GM18507 (cell line): ENCODE results near the gene AMMECR1L.
"Not testable (repeated sequence)": the region's sequence is repeated elsewhere in the genome, so short reads cannot be mapped to it uniquely, and the experiment has no call there.

ENCODE experiments used
- DNase-seq: peaks from one replicate; pipeline ENCODE4 v3.0.0; 2011; ENCODE audit warnings: low read depth; ENCODE audit not compliant: insufficient read length; ENCODE audit errors: extremely low spot score
- FAIRE-seq: peaks from 2 replicates; lab custom pipeline; 2011; peaks lifted over from hg19 to GRCh38; lab: Jason Lieb, UNC

AMMECR1L gene

GRCh38 chr2:127888772-127889171, 3.0 kb upstream of the AMMECR1L start:
- no peak for FAIRE-seq
- no peak for DNase-seq

- FAIRE-seq (no peak), DNase-seq (no peak)
Measured at GRCh38 chr2:127887776-127888130, 2.0 kb upstream of the AMMECR1L start.

GRCh38 chr2:127887082-127887775, 1.5 kb upstream of the AMMECR1L start:
- no peak for FAIRE-seq

GRCh38 chr2:127886593-127886935, 808 bp upstream of the AMMECR1L start:
- DNase-seq, FAIRE-seq: not testable (repeated sequence)

More at GRCh38 chr2:127887082-127887775, 1.5 kb upstream of the AMMECR1L start:
- no peak for DNase-seq

GRCh38 chr2:127884861-127885740, 655 bp downstream of the AMMECR1L start:
- not testable (repeated sequence) for FAIRE-seq

GRCh38 chr2:127884436-127884835, 1.3 kb downstream of the AMMECR1L start:
- FAIRE-seq (no peak), DNase-seq (no peak)

More at GRCh38 chr2:127884861-127885740, 655 bp downstream of the AMMECR1L start:
- DNase-seq: not testable (repeated sequence)

- DNase-seq: no peak
- no peak for FAIRE-seq
Measured at GRCh38 chr2:127879899-127880298, 5.9 kb downstream of the AMMECR1L start.

- FAIRE-seq (no peak), DNase-seq (no peak)
Measured at GRCh38 chr2:127877626-127878025, 8.1 kb downstream of the AMMECR1L start.

GRCh38 chr2:127877136-127877535, 8.6 kb downstream of the AMMECR1L start:
- FAIRE-seq (no peak), DNase-seq (no peak)

- FAIRE-seq (no peak), DNase-seq (no peak)
Measured at GRCh38 chr2:127874378-127875269, 11.1 kb downstream of the AMMECR1L start.

GRCh38 chr2:127873707-127874303, 12.0 kb downstream of the AMMECR1L start:
- FAIRE-seq (no peak), DNase-seq (no peak)

- no peak for DNase-seq
- no peak for FAIRE-seq
Measured at GRCh38 chr2:127872354-127872753, 13.4 kb downstream of the AMMECR1L start.

GRCh38 chr2:127865926-127866325, 19.8 kb downstream of the AMMECR1L start:
- FAIRE-seq (no peak), DNase-seq (no peak)

GRCh38 chr2:127864877-127865276, 20.9 kb downstream of the AMMECR1L start:
- FAIRE-seq (no peak), DNase-seq (no peak)

GRCh38 chr2:127862228-127862627, 23.5 kb downstream of the AMMECR1L start:
- DNase-seq (no peak), FAIRE-seq (no peak)

- no peak for FAIRE-seq
- no peak for DNase-seq
Measured at GRCh38 chr2:127860130-127860529, 25.6 kb downstream of the AMMECR1L start.

GRCh38 chr2:127859712-127860085, 26.1 kb downstream of the AMMECR1L start:
- no peak for DNase-seq

GRCh38 chr2:127857265-127857808, 28.4 kb downstream of the AMMECR1L start:
- DNase-seq (no peak), FAIRE-seq (no peak)

More at GRCh38 chr2:127859712-127860085, 26.1 kb downstream of the AMMECR1L start:
- FAIRE-seq: no peak

- DNase-seq (no peak), FAIRE-seq (no peak)
Measured at GRCh38 chr2:127853671-127854070, 32.1 kb downstream of the AMMECR1L start.
